Measurements from ENCODE around the gene DNASE1L2. TPM values are rescaled to one million over a fixed set of nuclear protein-coding genes. Genes with fewer than 3 reads are reported as not detected.

The DNASE1L2 gene
- total RNA-seq, 1 donor from 2014 or later = 1.0 TPM

GRCh38 chr16:2273484-2273883, 37.2 kb downstream of the DNASE1L2 start:
- Mint-ChIP-seq H3K27me3 (ENCODE audit: unreplicated experiment) (peaks cover 12% of the 10 kb centered on the region), H3K4me1 (ENCODE audit: unreplicated experiment) (peaks cover 6% of the 10 kb centered on the region), H3K4me3 (ENCODE audit: unreplicated experiment) (no peak overlapping the region), H3K27ac (ENCODE audit: unreplicated experiment) (no peak overlapping the region), H3K36me3 (ENCODE audit: low read depth, unreplicated experiment) (no peaks in the 10 kb centered on the region), H3K9me3 (ENCODE audit: unreplicated experiment) (no peaks in the 10 kb centered on the region)
- TF ChIP-seq CTCF (IDR thresholded peaks at IDR 0.05; ENCODE audit: unreplicated experiment) = no peak
- no peak for DNase-seq (ENCODE audit: low spot score)

GRCh38 chr16:2273931-2274330, 37.7 kb downstream of the DNASE1L2 start:
- Mint-ChIP-seq H3K4me1 (ENCODE audit: unreplicated experiment) (peaks cover 6% of the 10 kb centered on the region), H3K27me3 (ENCODE audit: unreplicated experiment) (peaks cover 12% of the 10 kb centered on the region), H3K4me3 (ENCODE audit: unreplicated experiment) (no peak overlapping the region), H3K27ac (ENCODE audit: unreplicated experiment) (no peak overlapping the region), H3K9me3 (ENCODE audit: unreplicated experiment) (no peaks in the 10 kb centered on the region), H3K36me3 (ENCODE audit: low read depth, unreplicated experiment) (no peaks in the 10 kb centered on the region)
- DNase-seq (ENCODE audit: low spot score) = no peak
- TF ChIP-seq CTCF (IDR thresholded peaks at IDR 0.05; ENCODE audit: unreplicated experiment) = no peak

- H3K27ac Mint-ChIP-seq (ENCODE audit: unreplicated experiment) = no peak overlapping the region
- H3K4me3 Mint-ChIP-seq (ENCODE audit: unreplicated experiment) = no peak overlapping the region
- H3K9me3 Mint-ChIP-seq (ENCODE audit: unreplicated experiment) = no peaks in the 10 kb centered on the region
- peaks cover 6% of the 10 kb centered on the region for H3K36me3 Mint-ChIP-seq (ENCODE audit: low read depth, unreplicated experiment)
- peaks cover 11% of the 10 kb centered on the region for H3K27me3 Mint-ChIP-seq (ENCODE audit: unreplicated experiment)
- no peak for DNase-seq (ENCODE audit: low spot score)
- no peak for TF ChIP-seq CTCF (IDR thresholded peaks at IDR 0.05; ENCODE audit: unreplicated experiment)
- H3K4me1 Mint-ChIP-seq (ENCODE audit: unreplicated experiment) = no peaks in the 10 kb centered on the region
These were observed 39.5 kb downstream of the DNASE1L2 start for GRCh38 chr16:2275476-2276367.

- DNase-seq (ENCODE audit: low spot score) = no peak
- Mint-ChIP-seq H3K36me3 (ENCODE audit: low read depth, unreplicated experiment) (peaks cover 6% of the 10 kb centered on the region), H3K27ac (ENCODE audit: unreplicated experiment) (no peak overlapping the region), H3K4me1 (ENCODE audit: unreplicated experiment) (no peaks in the 10 kb centered on the region), H3K9me3 (ENCODE audit: unreplicated experiment) (no peaks in the 10 kb centered on the region), H3K27me3 (ENCODE audit: unreplicated experiment) (peaks cover 12% of the 10 kb centered on the region), H3K4me3 (ENCODE audit: unreplicated experiment) (no peak overlapping the region)
- TF ChIP-seq CTCF (IDR thresholded peaks at IDR 0.05; ENCODE audit: unreplicated experiment) = no peak
These were observed 40.3 kb downstream of the DNASE1L2 start for GRCh38 chr16:2276368-2277195.

Measured in endothelial cell (in vitro differentiated cells).